GM18858 (cell line): Measurements from ENCODE around the gene LHFPL6.
A peak's percentile ranks its signal among the peaks of the same experiment; 100 is the strongest.

Source experiments
- ATAC-seq: cut with Tn5 transposase; IDR thresholded peaks from one replicate; pipeline ENCODE4 v1.9.1; 2021; ENCODE audit not compliant: unreplicated experiment

LHFPL6 gene

GRCh38 chr13:39602614-39603366 is at the start of gene LHFPL6:
Gene LHFPL6 (minus strand): TSS chr13:39603193.
- peak; percentile 88 for ATAC-seq

DNA sequence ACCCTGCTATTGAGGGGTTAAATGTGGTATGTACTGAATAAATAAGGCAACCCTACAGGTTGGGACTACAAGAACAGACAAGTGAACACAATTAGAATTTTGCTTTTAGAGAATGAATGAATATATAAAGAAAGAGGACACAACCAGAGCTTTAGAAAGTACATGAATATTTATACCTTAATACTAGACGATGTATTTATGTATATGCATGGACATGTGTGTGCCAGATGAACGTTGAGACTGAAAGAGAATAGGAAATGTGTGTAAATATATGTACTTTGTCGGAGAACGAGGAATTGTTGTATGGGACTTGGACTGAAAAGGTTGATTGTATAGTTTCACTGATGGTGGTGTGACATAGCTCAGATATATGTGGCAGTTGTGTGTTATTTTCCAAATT is 43.1 kb upstream of the LHFPL6 start:
- no peak for ATAC-seq

GRCh38 chr13:39641645-39642044 is 38.7 kb upstream of the LHFPL6 start:
- no peak for ATAC-seq

- ATAC-seq, result no peak
These were observed 34.9 kb upstream of the LHFPL6 start for GRCh38 chr13:39637890-39638289.

DNA sequence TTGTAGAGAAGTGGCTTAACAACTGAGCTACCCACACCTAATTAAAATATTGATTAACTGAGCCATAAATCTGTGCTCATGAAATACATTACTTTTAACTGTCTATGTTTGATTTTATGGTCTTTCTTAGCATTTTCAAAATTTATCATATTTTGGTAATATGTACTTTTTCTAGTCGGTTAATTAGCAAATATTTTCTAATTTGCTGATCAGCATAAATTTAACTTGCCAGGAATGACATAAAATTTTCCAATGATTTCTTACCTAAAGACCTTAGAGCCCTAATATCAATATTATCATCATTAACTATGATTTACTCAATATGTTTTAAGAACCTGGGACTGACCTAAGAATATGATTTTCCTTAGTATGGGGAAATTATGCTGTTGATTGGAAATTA is 32.6 kb upstream of the LHFPL6 start:
- ATAC-seq, result no peak

GRCh38 chr13:39632994-39633393 is 30.0 kb upstream of the LHFPL6 start:
- no peak for ATAC-seq

GRCh38 chr13:39631307-39631706 is 28.3 kb upstream of the LHFPL6 start:
- no peak for ATAC-seq

GRCh38 chr13:39623466-39623865 is 20.5 kb upstream of the LHFPL6 start:
- no peak for ATAC-seq

DNA sequence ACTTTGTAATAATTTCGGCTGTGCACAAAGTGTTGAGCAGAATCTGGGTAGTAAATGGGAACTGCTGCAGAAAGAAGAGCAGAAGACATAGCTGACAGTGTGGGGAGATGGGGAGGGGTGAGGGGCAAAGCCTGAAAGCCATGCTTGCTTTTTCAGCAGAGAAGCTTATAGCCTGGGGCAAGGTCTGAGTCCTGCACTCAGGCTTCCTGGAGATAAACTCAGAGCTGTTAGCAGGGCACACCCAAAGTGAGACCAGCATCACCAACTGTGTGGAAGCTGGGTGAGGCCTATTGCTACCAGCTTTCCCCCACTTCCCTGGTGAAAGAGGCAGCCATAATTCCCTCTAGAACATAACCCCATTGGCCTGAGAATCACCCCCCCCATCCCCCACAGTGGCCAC is 15.6 kb upstream of the LHFPL6 start:
- ATAC-seq, result no peak

- ATAC-seq, result peak; percentile 62
These were observed 13.2 kb upstream of the LHFPL6 start for GRCh38 chr13:39616087-39616694.

- peak; percentile 49 for ATAC-seq
These were observed 9.1 kb upstream of the LHFPL6 start for GRCh38 chr13:39612023-39612637.

DNA sequence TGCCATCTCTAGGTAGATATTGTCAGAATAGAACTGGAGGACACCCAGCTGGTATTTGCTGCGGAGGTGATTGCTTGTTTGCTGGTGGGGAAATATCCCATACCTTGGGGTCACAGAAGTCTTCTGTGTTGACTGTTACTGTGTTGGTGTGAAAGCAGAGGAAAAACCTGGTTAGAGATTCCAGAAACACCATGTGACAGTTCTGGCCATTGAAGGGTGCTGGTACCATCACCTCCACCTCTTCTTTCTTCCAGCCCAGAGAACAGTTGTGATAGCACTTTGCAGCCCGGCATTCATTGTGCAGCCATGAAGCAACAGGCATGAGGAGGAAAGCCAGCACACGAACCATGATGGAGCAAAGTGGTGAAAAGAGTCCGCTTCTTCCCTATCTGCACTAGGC is 4.9 kb upstream of the LHFPL6 start:
- ATAC-seq, result no peak

- ATAC-seq, result no peak
These were observed 2.8 kb upstream of the LHFPL6 start for GRCh38 chr13:39605677-39606320.

DNA sequence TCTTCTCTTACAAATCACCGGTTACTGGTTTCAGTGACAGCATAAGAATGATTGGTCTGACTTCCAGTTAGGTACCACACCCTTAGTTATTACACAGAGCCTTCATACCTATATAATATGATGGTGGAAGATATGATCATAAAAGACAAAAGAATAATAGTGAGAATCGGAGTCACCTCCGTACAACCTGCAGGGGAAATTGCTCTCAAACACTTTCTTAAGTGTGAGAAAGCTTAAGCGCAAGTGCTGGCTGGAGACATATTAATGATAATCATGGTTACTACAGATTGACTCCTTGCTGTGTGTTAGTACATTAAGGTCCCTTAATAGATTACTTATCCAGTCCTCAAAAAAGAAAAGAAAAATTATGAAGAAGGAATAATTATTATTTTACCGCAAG is 1.8 kb upstream of the LHFPL6 start:
- no peak for ATAC-seq

DNA sequence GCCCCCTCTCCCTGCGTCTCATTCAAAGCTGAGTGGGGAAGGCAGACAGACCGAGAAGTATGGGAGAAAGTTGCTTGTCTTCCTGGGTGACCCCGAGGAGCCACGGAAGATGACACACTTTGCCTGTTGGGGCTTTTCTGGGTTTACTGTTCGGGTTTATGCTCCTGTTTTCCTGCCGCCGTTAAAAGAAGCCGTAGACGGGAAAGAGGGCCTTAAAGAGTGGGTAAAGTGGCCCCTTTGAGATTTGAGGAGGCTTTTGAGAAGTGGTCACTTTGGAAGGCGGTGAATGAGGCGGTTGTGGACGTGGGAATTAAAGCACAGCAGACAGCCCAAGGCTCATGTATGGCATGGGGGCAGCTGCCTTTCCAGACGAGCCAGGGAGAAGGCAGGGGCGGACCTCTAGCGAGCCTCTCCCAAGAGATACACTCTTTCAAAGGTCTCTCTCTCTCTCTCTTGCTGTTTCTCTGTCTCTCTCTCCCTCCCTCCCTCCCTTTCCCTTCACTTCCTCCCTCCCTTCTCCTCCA is 493 bp upstream of the LHFPL6 start:
- no peak for ATAC-seq

DNA sequence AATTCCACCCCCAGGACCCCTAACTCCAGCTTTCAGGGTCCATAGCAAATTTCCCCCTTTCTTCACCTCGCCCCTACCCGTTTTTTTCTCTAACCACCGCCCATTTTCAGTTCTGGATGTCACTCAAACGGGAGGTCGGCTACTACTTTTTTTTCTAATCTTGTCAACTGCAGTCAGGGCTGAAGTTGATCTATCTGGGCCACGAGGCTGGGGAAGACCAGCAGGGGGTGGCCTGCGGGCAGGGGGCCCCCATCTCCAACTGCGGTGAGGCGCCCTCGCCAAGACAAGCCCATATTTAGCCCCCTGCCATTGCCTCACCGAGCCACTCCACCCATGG is 748 bp downstream of the LHFPL6 start:
- ATAC-seq, result peak; percentile 12

- ATAC-seq, result no peak
These were observed 1.4 kb downstream of the LHFPL6 start for GRCh38 chr13:39601636-39602035.

GRCh38 chr13:39600766-39601165 is 2.2 kb downstream of the LHFPL6 start:
- no peak for ATAC-seq

- ATAC-seq, result no peak
These were observed 3.2 kb downstream of the LHFPL6 start for GRCh38 chr13:39599842-39600241.

- no peak for ATAC-seq
These were observed 4.0 kb downstream of the LHFPL6 start for GRCh38 chr13:39599012-39599411.

DNA sequence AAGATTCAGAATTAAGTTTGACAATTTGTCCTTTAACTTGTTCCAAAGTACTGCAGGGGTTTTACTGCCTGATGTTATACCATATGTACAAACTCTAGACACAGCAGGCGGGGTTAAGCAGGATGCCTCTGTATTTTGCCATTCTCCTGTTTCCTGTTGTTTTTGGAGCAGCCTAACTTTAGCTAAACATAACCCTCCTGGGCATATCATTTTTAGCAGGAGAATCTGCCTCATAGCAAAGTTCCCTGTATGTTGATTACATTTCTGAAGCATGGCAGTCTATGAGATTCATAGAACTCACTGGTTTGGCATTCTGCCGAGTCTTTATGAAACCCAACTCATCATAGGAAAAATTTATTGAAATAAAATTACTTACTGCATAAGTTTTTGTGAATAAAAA is 5.2 kb downstream of the LHFPL6 start:
- ATAC-seq, result no peak

- ATAC-seq, result no peak
These were observed 6.3 kb downstream of the LHFPL6 start for GRCh38 chr13:39596685-39597084.
